GM21529 (cell line): Measurements from ENCODE around the gene BZW1.

ENCODE experiments used
- ATAC-seq: cut with Tn5 transposase; IDR thresholded peaks from one replicate; pipeline ENCODE4 v1.9.1; 2021; ENCODE audit not compliant: unreplicated experiment

BZW1 gene

GRCh38 chr2:200873560-200873959 is 61.9 kb downstream of the BZW1 start:
- no peak for ATAC-seq
